Measurements from ENCODE around the gene PFKFB2. TPM values are rescaled to one million over a fixed set of nuclear protein-coding genes. Genes with fewer than 3 reads are reported as not detected.

Gene PFKFB2
- total RNA-seq, 1 donor from 2014 or later, result 8.9 TPM

GRCh38 chr1:207018707-207019106, 34.4 kb upstream of the PFKFB2 start:
- DNase-seq (ENCODE audit: low spot score), result no peak
- TF ChIP-seq CTCF (IDR thresholded peaks at IDR 0.05; ENCODE audit: unreplicated experiment), result no peak
- peaks cover 5% of the 10 kb centered on the region for H3K27me3 Mint-ChIP-seq (ENCODE audit: unreplicated experiment)
- no peak overlapping the region for H3K27ac Mint-ChIP-seq (ENCODE audit: unreplicated experiment)
- no peaks in the 10 kb centered on the region for H3K9me3 Mint-ChIP-seq (ENCODE audit: unreplicated experiment)
- no peaks in the 10 kb centered on the region for H3K4me1 Mint-ChIP-seq (ENCODE audit: unreplicated experiment)
- H3K4me3 Mint-ChIP-seq (ENCODE audit: unreplicated experiment), result no peak overlapping the region
- no peaks in the 10 kb centered on the region for H3K36me3 Mint-ChIP-seq (ENCODE audit: low read depth, unreplicated experiment)

GRCh38 chr1:207019161-207019560, 33.9 kb upstream of the PFKFB2 start:
- Mint-ChIP-seq H3K4me1 (ENCODE audit: unreplicated experiment) (no peaks in the 10 kb centered on the region), H3K4me3 (ENCODE audit: unreplicated experiment) (no peak overlapping the region), H3K27ac (ENCODE audit: unreplicated experiment) (no peak overlapping the region), H3K9me3 (ENCODE audit: unreplicated experiment) (no peaks in the 10 kb centered on the region), H3K27me3 (ENCODE audit: unreplicated experiment) (peaks cover 5% of the 10 kb centered on the region), H3K36me3 (ENCODE audit: low read depth, unreplicated experiment) (no peaks in the 10 kb centered on the region)
- no peak for TF ChIP-seq CTCF (IDR thresholded peaks at IDR 0.05; ENCODE audit: unreplicated experiment)
- DNase-seq (ENCODE audit: low spot score), result no peak

- Mint-ChIP-seq H3K27ac (ENCODE audit: unreplicated experiment) (no peak overlapping the region), H3K4me1 (ENCODE audit: unreplicated experiment) (no peaks in the 10 kb centered on the region), H3K27me3 (ENCODE audit: unreplicated experiment) (peaks cover 5% of the 10 kb centered on the region), H3K36me3 (ENCODE audit: low read depth, unreplicated experiment) (no peaks in the 10 kb centered on the region), H3K9me3 (ENCODE audit: unreplicated experiment) (no peaks in the 10 kb centered on the region), H3K4me3 (ENCODE audit: unreplicated experiment) (no peak overlapping the region)
- no peak for TF ChIP-seq CTCF (IDR thresholded peaks at IDR 0.05; ENCODE audit: unreplicated experiment)
- DNase-seq (ENCODE audit: low spot score), result no peak
Observed at GRCh38 chr1:207019661-207020060, 33.4 kb upstream of the PFKFB2 start.

- H3K4me3 Mint-ChIP-seq (ENCODE audit: unreplicated experiment), result no peak overlapping the region
- H3K4me1 Mint-ChIP-seq (ENCODE audit: unreplicated experiment), result no peaks in the 10 kb centered on the region
- H3K27me3 Mint-ChIP-seq (ENCODE audit: unreplicated experiment), result peaks cover 4% of the 10 kb centered on the region
- no peak overlapping the region for H3K27ac Mint-ChIP-seq (ENCODE audit: unreplicated experiment)
- TF ChIP-seq CTCF (IDR thresholded peaks at IDR 0.05; ENCODE audit: unreplicated experiment), result no peak
- no peaks in the 10 kb centered on the region for H3K36me3 Mint-ChIP-seq (ENCODE audit: low read depth, unreplicated experiment)
- no peaks in the 10 kb centered on the region for H3K9me3 Mint-ChIP-seq (ENCODE audit: unreplicated experiment)
- DNase-seq (ENCODE audit: low spot score), result no peak
Observed at GRCh38 chr1:207020065-207020708, 32.9 kb upstream of the PFKFB2 start.

GRCh38 chr1:207020709-207021107, 32.4 kb upstream of the PFKFB2 start:
- no peak overlapping the region for H3K4me3 Mint-ChIP-seq (ENCODE audit: unreplicated experiment)
- H3K27me3 Mint-ChIP-seq (ENCODE audit: unreplicated experiment), result peaks cover 6% of the 10 kb centered on the region
- no peak for DNase-seq (ENCODE audit: low spot score)
- H3K36me3 Mint-ChIP-seq (ENCODE audit: low read depth, unreplicated experiment), result no peaks in the 10 kb centered on the region
- no peaks in the 10 kb centered on the region for H3K9me3 Mint-ChIP-seq (ENCODE audit: unreplicated experiment)
- H3K4me1 Mint-ChIP-seq (ENCODE audit: unreplicated experiment), result peaks cover 4% of the 10 kb centered on the region
- H3K27ac Mint-ChIP-seq (ENCODE audit: unreplicated experiment), result no peak overlapping the region
- no peak for TF ChIP-seq CTCF (IDR thresholded peaks at IDR 0.05; ENCODE audit: unreplicated experiment)

All from endothelial cell (in vitro differentiated cells).